SJCRH30 (cell line): ENCODE measurements around the gene ANKRD17. TPM values are rescaled to one million over a fixed set of nuclear protein-coding genes. Genes with fewer than 3 reads are reported as not detected.

ENCODE experiments used
- DNase-seq, 2 experiments: peaks; one replicate each; pipeline ENCODE4 v3.0.0-alpha.2; 2015 to 2020
- H3K27ac ChIP-seq: fragments of 250-450 bp; sonication (Bioruptor Pico); 2 replicates; pipeline ENCODE4 v1.5.1; 2020; ENCODE audit warnings: mild to moderate bottlenecking, moderate library complexity
- H3K27me3 ChIP-seq: fragments of 250-450 bp; sonication (Bioruptor Pico); 2 replicates; pipeline ENCODE4 v1.5.1; 2020; ENCODE audit warnings: mild to moderate bottlenecking, moderate library complexity
- H3K36me3 ChIP-seq: fragments of 250-450 bp; sonication (Bioruptor Pico); 2 replicates; pipeline ENCODE4 v1.5.1; 2020; ENCODE audit warnings: mild to moderate bottlenecking, moderate library complexity
- H3K4me1 ChIP-seq: fragments of 250-450 bp; sonication (Bioruptor Pico); 2 replicates; pipeline ENCODE4 v1.5.1; 2020; ENCODE audit warnings: mild to moderate bottlenecking, moderate library complexity
- H3K4me3 ChIP-seq: fragments of 250-450 bp; sonication (Bioruptor Pico); 2 replicates; pipeline ENCODE4 v1.5.1; 2020; ENCODE audit warnings: mild to moderate bottlenecking, moderate library complexity
- H3K9me3 ChIP-seq: fragments of 250-450 bp; sonication (Bioruptor Pico); replicated peaks from 2 replicates; pipeline ENCODE4 v1.5.1; 2020; ENCODE audit warnings: mild to moderate bottlenecking, moderate library complexity
- total RNA-seq: library from RNA; depleted of rRNA; stranded (reverse); fragments of >200 nt; shearing (Covaris generic); gene quantifications from 2 replicates; pipeline ENCODE4 v1.2.3, GENCODE V29; 2014

ANKRD17 gene
- total RNA-seq, 1 experiment from 2014 or later, result 82.3 TPM

GRCh38 chr4:73197220-73197619 lies 61.4 kb downstream of the ANKRD17 start:
- Histone ChIP-seq H3K4me1 (no peaks in the 10 kb centered on the region), H3K9me3 (no peaks in the 10 kb centered on the region), H3K27ac (no peak overlapping the region), H3K4me3 (no peak overlapping the region), H3K36me3 (peaks cover 6% of the 10 kb centered on the region; the same call in 1 of the 2 replicates), H3K27me3 (no peaks in the 10 kb centered on the region)
- DNase-seq, result no peak

DNA sequence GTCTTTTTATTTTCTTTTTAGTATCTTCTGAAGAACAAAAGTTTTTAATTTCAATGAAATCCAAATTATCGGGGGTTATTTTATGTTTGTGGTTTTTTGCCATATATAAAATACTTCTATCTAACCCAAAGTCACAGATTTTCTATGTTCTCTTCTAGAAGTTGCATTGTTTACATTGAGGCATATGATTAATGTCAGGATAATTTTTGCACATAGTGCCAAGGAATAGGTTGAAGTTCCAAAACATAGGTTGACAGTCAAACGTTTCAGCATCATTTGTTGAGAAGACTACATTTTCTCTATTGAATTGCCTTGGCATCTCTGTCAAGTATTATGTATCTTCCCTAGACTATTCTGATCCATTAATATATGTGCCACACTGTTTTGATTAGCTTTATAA lies 64.5 kb downstream of the ANKRD17 start:
- Histone ChIP-seq H3K4me1 (no peaks in the 10 kb centered on the region), H3K9me3 (no peaks in the 10 kb centered on the region), H3K27ac (no peak overlapping the region), H3K27me3 (no peaks in the 10 kb centered on the region), H3K36me3 (peaks cover 7% of the 10 kb centered on the region), H3K4me3 (no peak overlapping the region)
- DNase-seq, result no peak

- no peak overlapping the region for H3K27ac ChIP-seq
- H3K27me3 ChIP-seq, result no peaks in the 10 kb centered on the region
- peaks cover 10% of the 10 kb centered on the region for H3K36me3 ChIP-seq
- H3K4me3 ChIP-seq, result no peak overlapping the region
- no peak for DNase-seq
- H3K9me3 ChIP-seq, result no peaks in the 10 kb centered on the region
- no peaks in the 10 kb centered on the region for H3K4me1 ChIP-seq
Observed at GRCh38 chr4:73193659-73194058, 64.9 kb downstream of the ANKRD17 start.

- no peak for DNase-seq
- peaks cover 10% of the 10 kb centered on the region for H3K36me3 ChIP-seq
- H3K9me3 ChIP-seq, result no peaks in the 10 kb centered on the region
- H3K27me3 ChIP-seq, result no peaks in the 10 kb centered on the region
- H3K4me1 ChIP-seq, result no peaks in the 10 kb centered on the region
- H3K4me3 ChIP-seq, result no peak overlapping the region
- no peak overlapping the region for H3K27ac ChIP-seq
Observed at GRCh38 chr4:73193155-73193554, 65.4 kb downstream of the ANKRD17 start.

DNA sequence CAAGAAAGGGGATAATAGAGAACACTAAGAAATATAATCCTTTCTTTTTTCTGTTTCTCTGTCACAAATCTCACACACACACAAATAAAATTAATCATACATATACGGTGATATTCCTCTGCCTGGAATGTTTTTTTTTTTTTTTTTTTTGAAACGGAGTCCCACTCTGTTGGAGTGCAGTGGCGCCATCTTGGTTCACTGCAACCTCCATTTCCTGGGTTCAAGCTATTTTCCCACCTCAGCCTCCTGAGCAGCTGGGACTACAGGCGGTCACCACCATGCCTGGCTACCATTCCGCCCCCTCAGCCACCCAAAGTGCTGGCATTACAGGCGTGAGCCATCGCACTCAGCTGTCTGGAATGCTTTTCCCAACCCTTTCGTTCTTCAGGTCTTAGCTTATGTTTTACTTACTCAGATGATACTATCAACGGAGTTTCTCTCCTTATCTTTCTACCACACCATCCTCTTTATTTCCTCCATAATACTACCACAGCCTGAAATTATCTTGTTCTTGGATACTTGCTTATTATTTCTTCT lies 69.3 kb downstream of the ANKRD17 start:
- Histone ChIP-seq H3K4me1 (peaks cover 2% of the 10 kb centered on the region; the same call in 1 of the 2 replicates), H3K27me3 (no peaks in the 10 kb centered on the region), H3K9me3 (no peaks in the 10 kb centered on the region; the same call in 1 of the 2 replicates), H3K36me3 (peaks cover 16% of the 10 kb centered on the region), H3K27ac (no peak overlapping the region), H3K4me3 (no peak overlapping the region)
- DNase-seq, result no peak

DNA sequence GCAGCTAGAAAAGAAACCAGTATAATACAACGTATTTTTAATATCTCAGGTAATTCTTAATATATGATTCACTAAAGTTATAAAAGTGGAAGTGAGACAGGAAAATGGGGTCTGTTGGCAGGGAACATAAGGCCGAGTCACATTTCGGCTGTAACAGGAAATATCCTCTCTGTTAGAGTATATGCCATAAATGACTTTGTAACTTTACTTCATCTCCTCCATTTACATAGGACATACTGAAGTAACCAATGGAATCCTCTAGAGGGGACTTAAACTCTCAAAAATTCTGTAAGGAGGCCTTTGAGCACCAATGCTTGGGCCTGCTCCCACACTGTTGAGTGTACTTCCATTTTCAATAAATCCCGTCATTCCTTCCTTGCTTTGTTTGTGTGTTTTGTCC lies 71.3 kb downstream of the ANKRD17 start:
- no peak for DNase-seq
- H3K4me3 ChIP-seq, result no peak overlapping the region
- no peaks in the 10 kb centered on the region; the same call in 1 of the 2 replicates for H3K9me3 ChIP-seq
- H3K27ac ChIP-seq, result no peak overlapping the region
- H3K36me3 ChIP-seq, result peaks cover 24% of the 10 kb centered on the region
- peaks cover 2% of the 10 kb centered on the region; the same call in 1 of the 2 replicates for H3K4me1 ChIP-seq
- H3K27me3 ChIP-seq, result no peaks in the 10 kb centered on the region

DNA sequence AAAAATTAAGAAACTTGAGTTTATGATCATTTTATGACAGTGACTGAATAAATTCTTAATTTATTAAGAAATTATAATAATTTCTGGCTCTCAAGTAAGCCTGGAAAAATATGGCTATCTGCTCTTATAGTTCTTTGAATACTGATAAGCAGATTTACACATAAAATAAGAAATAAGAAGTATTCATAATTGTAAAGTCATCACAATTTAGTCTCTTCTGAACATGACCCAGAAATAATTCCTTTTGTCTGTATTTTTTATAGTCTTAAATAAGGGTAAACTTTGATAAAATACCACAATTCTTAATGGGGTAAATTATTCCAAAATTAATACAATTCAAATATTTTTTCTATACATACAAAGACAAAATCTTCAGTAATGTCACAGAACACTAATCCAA lies 72.7 kb downstream of the ANKRD17 start:
- Histone ChIP-seq H3K36me3 (peaks cover 24% of the 10 kb centered on the region), H3K27me3 (no peaks in the 10 kb centered on the region), H3K4me3 (no peak overlapping the region), H3K27ac (no peak overlapping the region), H3K4me1 (peaks cover 2% of the 10 kb centered on the region; the same call in 1 of the 2 replicates), H3K9me3 (no peaks in the 10 kb centered on the region; the same call in 1 of the 2 replicates)
- DNase-seq, result no peak

- Histone ChIP-seq H3K4me3 (no peak overlapping the region), H3K9me3 (no peaks in the 10 kb centered on the region; the same call in 1 of the 2 replicates), H3K36me3 (peaks cover 33% of the 10 kb centered on the region), H3K4me1 (peaks cover 2% of the 10 kb centered on the region; the same call in 1 of the 2 replicates), H3K27me3 (no peaks in the 10 kb centered on the region), H3K27ac (no peak overlapping the region)
- DNase-seq, result no peak
Observed at GRCh38 chr4:73181231-73181630, 77.4 kb downstream of the ANKRD17 start.

GRCh38 chr4:73178389-73178788 lies 80.2 kb downstream of the ANKRD17 start:
- Histone ChIP-seq H3K9me3 (peaks cover 5% of the 10 kb centered on the region; the same call in 1 of the 2 replicates), H3K36me3 (peaks cover 52% of the 10 kb centered on the region), H3K27me3 (no peaks in the 10 kb centered on the region), H3K4me1 (no peaks in the 10 kb centered on the region), H3K4me3 (no peak overlapping the region), H3K27ac (no peak overlapping the region)
- DNase-seq, result no peak

DNA sequence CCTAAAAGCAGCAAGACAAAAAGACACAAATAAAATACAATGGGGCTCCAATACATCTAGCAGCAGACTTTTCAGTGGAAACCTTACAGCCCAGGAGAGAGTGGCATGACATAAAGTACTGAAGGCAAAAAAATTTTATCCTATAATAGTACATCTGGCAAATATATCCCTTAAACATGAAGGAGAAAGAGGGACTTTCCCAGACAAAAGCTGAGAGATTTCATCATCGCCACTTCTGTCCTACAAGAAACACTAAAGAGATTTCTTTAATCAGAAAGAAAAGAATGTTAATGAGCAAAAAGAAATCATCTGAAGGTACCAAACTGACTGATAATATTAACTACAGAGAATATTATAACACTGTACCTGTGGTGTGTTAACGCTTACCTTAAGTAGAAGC lies 86.4 kb downstream of the ANKRD17 start:
- H3K4me3 ChIP-seq, result no peak overlapping the region
- H3K27ac ChIP-seq, result no peak overlapping the region
- no peaks in the 10 kb centered on the region for H3K27me3 ChIP-seq
- peaks cover 5% of the 10 kb centered on the region; the same call in 1 of the 2 replicates for H3K9me3 ChIP-seq
- no peak for DNase-seq
- H3K4me1 ChIP-seq, result no peaks in the 10 kb centered on the region
- H3K36me3 ChIP-seq, result peaks cover 86% of the 10 kb centered on the region

DNA sequence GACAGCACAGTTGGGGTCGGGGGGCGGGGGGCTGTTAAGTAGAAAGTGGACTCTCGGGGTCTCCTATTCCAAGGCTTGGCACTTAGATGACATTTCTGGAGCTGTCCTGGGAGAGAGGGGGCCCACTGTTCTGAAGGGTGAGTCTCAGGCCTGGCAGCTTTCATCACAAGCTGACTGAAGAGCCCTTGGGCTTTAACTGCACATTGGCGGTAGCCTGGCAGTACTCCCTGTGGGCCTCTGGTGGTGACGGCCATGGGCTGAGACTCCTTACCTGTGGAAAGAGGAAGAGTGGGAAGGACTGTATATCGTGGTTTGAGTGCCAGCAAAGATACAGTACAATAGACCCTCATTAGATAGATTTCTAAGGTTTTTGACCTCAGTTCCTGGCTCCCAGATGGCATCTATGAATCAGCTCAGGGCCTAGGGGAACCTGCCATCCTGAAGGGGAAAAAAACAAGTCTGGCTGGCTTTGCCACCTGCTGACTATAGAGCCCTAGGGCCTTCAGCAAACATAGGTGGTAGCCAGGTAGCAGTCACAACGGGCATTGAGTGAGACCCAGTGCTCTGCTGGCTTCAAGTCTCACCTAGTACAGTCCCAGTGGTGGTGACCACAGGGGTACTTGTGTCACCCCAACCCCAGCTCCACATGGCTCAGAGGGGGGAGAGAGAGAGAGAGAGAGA lies 87.9 kb downstream of the ANKRD17 start:
- H3K27ac ChIP-seq, result no peak overlapping the region
- H3K4me1 ChIP-seq, result no peaks in the 10 kb centered on the region
- peaks cover 18% of the 10 kb centered on the region for H3K9me3 ChIP-seq
- peaks cover 87% of the 10 kb centered on the region for H3K36me3 ChIP-seq
- H3K4me3 ChIP-seq, result no peak overlapping the region
- DNase-seq, result no peak
- no peaks in the 10 kb centered on the region for H3K27me3 ChIP-seq

GRCh38 chr4:73166212-73166611 lies 92.4 kb downstream of the ANKRD17 start:
- Histone ChIP-seq H3K27me3 (no peaks in the 10 kb centered on the region), H3K36me3 (peaks cover 76% of the 10 kb centered on the region), H3K4me1 (no peaks in the 10 kb centered on the region), H3K9me3 (peaks cover 13% of the 10 kb centered on the region), H3K4me3 (no peak overlapping the region), H3K27ac (no peak overlapping the region)
- DNase-seq, result no peak

DNA sequence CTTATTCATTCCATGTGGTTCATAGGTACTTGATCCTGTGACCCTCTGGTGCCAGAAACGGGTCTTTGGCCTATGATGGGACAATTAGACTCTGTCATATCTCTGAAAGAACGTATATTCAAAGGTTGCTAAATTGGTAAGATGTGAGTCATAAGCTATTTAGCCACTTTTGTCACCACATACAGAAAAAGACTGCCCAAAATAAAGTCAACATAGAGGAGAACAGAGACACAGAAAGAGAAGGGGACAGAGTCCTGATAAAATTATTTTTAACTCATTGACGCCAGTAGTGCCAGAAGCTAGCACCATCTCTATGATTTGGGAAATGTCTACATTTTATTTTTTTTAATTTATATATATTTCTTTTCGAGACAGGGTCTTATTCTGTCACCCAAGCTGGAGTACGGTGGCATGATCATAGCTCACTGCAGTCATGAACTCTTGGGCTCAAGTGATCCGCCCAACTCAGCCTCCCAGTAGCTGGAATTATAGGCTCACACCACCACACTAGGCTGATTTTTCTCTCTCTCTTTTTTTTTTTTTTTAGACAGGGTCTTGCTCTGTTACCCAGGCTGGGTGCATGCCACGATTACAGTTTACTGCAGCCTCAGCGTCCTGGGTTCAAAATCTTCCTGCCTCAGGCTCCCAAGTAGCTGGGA lies 96.9 kb downstream of the ANKRD17 start:
- peaks cover 72% of the 10 kb centered on the region for H3K36me3 ChIP-seq
- no peak overlapping the region for H3K4me3 ChIP-seq
- H3K27me3 ChIP-seq, result no peaks in the 10 kb centered on the region
- H3K27ac ChIP-seq, result no peak overlapping the region
- H3K4me1 ChIP-seq, result peaks cover 6% of the 10 kb centered on the region
- no peak for DNase-seq
- peaks cover 9% of the 10 kb centered on the region for H3K9me3 ChIP-seq

DNA sequence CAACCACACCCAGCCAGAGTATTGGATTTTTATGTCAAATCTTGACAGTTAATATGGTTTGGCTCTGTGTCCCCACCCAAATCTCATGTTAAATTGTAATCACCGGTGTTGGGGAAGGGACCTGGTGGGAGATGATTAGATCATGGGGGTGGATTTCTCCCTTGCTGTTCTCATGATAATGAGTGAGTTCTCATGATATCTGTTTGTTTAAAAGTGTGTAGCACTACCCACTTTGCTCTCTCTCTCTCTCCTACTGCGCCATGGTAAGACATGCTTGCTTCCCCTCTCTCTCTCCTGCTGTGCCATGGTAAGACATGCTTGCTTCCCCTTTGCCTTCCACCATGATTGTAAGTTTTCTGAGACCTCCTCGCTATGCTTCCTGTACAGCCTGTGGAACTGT lies 102.2 kb downstream of the ANKRD17 start:
- peaks cover 6% of the 10 kb centered on the region for H3K4me1 ChIP-seq
- H3K4me3 ChIP-seq, result no peak overlapping the region
- H3K36me3 ChIP-seq, result peaks cover 88% of the 10 kb centered on the region

DNA sequence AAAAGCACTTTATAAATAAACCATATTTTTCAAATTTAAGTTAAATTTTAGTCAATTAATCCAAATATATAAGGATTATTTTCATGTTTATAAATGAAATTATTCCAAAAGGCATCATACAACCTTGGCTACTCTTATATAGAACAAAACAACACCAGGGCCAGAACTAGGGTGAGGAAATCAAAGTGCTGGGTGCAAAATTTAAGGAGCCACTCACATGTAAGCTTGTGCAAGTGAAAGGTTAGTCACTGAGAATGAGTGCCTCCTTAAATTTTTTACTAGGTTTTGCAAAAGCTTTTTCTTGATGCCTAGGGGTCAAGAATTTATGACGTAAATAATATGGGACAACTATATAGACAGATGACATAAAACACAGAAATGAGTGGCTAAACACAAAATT lies 105.7 kb downstream of the ANKRD17 start:
- no peaks in the 10 kb centered on the region for H3K9me3 ChIP-seq
- H3K36me3 ChIP-seq, result peaks cover 91% of the 10 kb centered on the region
- no peak overlapping the region for H3K27ac ChIP-seq
- no peaks in the 10 kb centered on the region for H3K4me1 ChIP-seq
- H3K27me3 ChIP-seq, result no peaks in the 10 kb centered on the region
- no peak overlapping the region for H3K4me3 ChIP-seq
- DNase-seq, result no peak

More for the DNA sequence above, 102.2 kb downstream of the ANKRD17 start:
- no peak overlapping the region for H3K27ac ChIP-seq
- H3K27me3 ChIP-seq, result no peaks in the 10 kb centered on the region
- DNase-seq, result no peak
- no peaks in the 10 kb centered on the region for H3K9me3 ChIP-seq
